Hepatocyte (in vitro differentiated cells): Measurements from ENCODE around the gene FHOD3. TPM values are rescaled to one million over a fixed set of nuclear protein-coding genes. Genes with fewer than 3 reads are reported as not detected.

ENCODE experiments used
- DNase-seq: peaks from one replicate; pipeline ENCODE4 v3.0.0-alpha.2; 2016; ENCODE audit warnings: low spot score
- H2AFZ ChIP-seq: fragments of 200-600 bp; sonication (generic); 2 replicates; pipeline ENCODE4 v1.6.0; 2016; ENCODE audit warnings: antibody characterized with exemption, mild to moderate bottlenecking
- H3K27ac ChIP-seq: fragments of 200-600 bp; sonication (generic); 2 replicates; pipeline ENCODE4 v1.5.1; 2016; ENCODE audit warnings: mild to moderate bottlenecking
- H3K27me3 ChIP-seq: fragments of 200-600 bp; sonication (generic); 2 replicates; pipeline ENCODE4 v1.6.1; 2016
- H3K36me3 ChIP-seq: fragments of 200-600 bp; sonication (generic); replicated peaks from 2 replicates; pipeline ENCODE4 v1.5.1; 2016; ENCODE audit warnings: low read depth; ENCODE audit not compliant: insufficient read depth
- H3K4me1 ChIP-seq: fragments of 200-600 bp; sonication (generic); 2 replicates; pipeline ENCODE4 v1.5.1; 2016; ENCODE audit warnings: mild to moderate bottlenecking, moderate library complexity; ENCODE audit not compliant: insufficient read depth
- H3K4me2 ChIP-seq: fragments of 200-600 bp; sonication (generic); 2 replicates; pipeline ENCODE4 v1.6.0; 2016
- H3K4me3 ChIP-seq: fragments of 200-600 bp; sonication (generic); 2 replicates; pipeline ENCODE4 v1.5.1; 2016; ENCODE audit warnings: mild to moderate bottlenecking
- H3K79me2 ChIP-seq: fragments of 200-600 bp; sonication (generic); 2 replicates; pipeline ENCODE4 v1.6.0; 2017; ENCODE audit warnings: mild to moderate bottlenecking
- H3K9me2 ChIP-seq: fragments of 200-600 bp; sonication (generic); replicated peaks from 2 replicates; pipeline ENCODE4 v1.6.0; 2017; ENCODE audit warnings: mild to moderate bottlenecking; ENCODE audit not compliant: insufficient read depth
- H3K9me3 ChIP-seq: fragments of 200-600 bp; sonication (generic); 2 replicates; pipeline ENCODE4 v1.5.1; 2016; ENCODE audit warnings: low read depth, mild to moderate bottlenecking
- H4K20me1 ChIP-seq: fragments of 200-600 bp; sonication (generic); 2 replicates; pipeline ENCODE4 v1.6.0; 2016; ENCODE audit warnings: mild to moderate bottlenecking; ENCODE audit not compliant: insufficient read depth, poor library complexity, severe bottlenecking
- CTCF ChIP-seq: fragments of 200-600 bp; sonication (generic); IDR thresholded peaks from 2 replicates; pipeline ENCODE4 v1.5.1; 2016; ENCODE audit warnings: antibody characterized with exemption, mild to moderate bottlenecking; ENCODE audit not compliant: poor library complexity
- EZH2 ChIP-seq: fragments of 200-600 bp; sonication (generic); IDR thresholded peaks from 2 replicates; pipeline ENCODE4 v1.6.1; 2016; ENCODE audit warnings: antibody characterized with exemption, mild to moderate bottlenecking, borderline replicate concordance
- EZH2phosphoT487 ChIP-seq: fragments of 200-600 bp; sonication (generic); IDR thresholded peaks from one replicate; pipeline ENCODE4 v1.6.1; 2018; ENCODE audit warnings: antibody characterized with exemption, mild to moderate bottlenecking, low read depth, moderate library complexity; ENCODE audit not compliant: unreplicated experiment, severe bottlenecking
- WGBS: methylation state at CpG from one replicate; pipeline ENCODE4 v1.1.6; 2016; ENCODE audit warnings: low lambda C conversion rate; ENCODE audit errors: missing lambda C conversion rate; 5-methylcytosine and 5-hydroxymethylcytosine counted together
- polyA plus RNA-seq: library from polyadenylated mRNA; unstranded; fragments of >200 nt; fragmentation: Nextera tagmentation; extraction: Ambion mirVana; gene quantifications from 2 replicates; pipeline ENCODE4 v1.2.1, GENCODE V29; 2016
- total RNA-seq: library from RNA; depleted of rRNA; stranded (reverse); fragments of >200 nt; gene quantifications from 2 replicates; pipeline ENCODE4 v1.2.3, GENCODE V29; 2014

The FHOD3 gene
- total and polyA plus RNA-seq, 2 experiments from 2014 or later: 1.7 to 2.7 TPM

GRCh38 chr18:36450264-36450663 is 152.8 kb downstream of the FHOD3 start:
- Histone ChIP-seq H2AFZ (no peak overlapping the region), H3K4me1 (no peaks in the 10 kb centered on the region), H3K4me3 (no peak overlapping the region), H3K9me2 (no peaks in the 10 kb centered on the region), H3K4me2 (no peak overlapping the region), H3K36me3 (no peaks in the 10 kb centered on the region), H3K9me3 (no peaks in the 10 kb centered on the region), H3K27ac (no peak overlapping the region), H4K20me1 (no peaks in the 10 kb centered on the region), H3K79me2 (no peaks in the 10 kb centered on the region), H3K27me3 (no peaks in the 10 kb centered on the region)
- TF ChIP-seq EZH2: no peak
- no peak for TF ChIP-seq CTCF
- TF ChIP-seq EZH2phosphoT487: no peak
- no peak for DNase-seq
- WGBS: 86% methylated on average over 6 of the region's 6 CpGs

GRCh38 chr18:36451454-36452251 is 154.1 kb downstream of the FHOD3 start:
- no peak overlapping the region for H3K4me3 ChIP-seq
- WGBS: 81% methylated on average over 15 of the region's 15 CpGs
- H3K27me3 ChIP-seq: no peaks in the 10 kb centered on the region
- H3K4me2 ChIP-seq: no peak overlapping the region
- TF ChIP-seq CTCF (no peak), EZH2 (no peak), EZH2phosphoT487 (no peak)
- no peaks in the 10 kb centered on the region for H3K9me3 ChIP-seq
- no peak for DNase-seq
- no peaks in the 10 kb centered on the region for H3K4me1 ChIP-seq
- no peak overlapping the region for H3K27ac ChIP-seq
- H4K20me1 ChIP-seq: no peaks in the 10 kb centered on the region
- no peaks in the 10 kb centered on the region for H3K79me2 ChIP-seq
- H3K9me2 ChIP-seq: no peaks in the 10 kb centered on the region
- no peak overlapping the region for H2AFZ ChIP-seq
- no peaks in the 10 kb centered on the region for H3K36me3 ChIP-seq

- Histone ChIP-seq H3K27ac (no peak overlapping the region), H2AFZ (no peak overlapping the region), H3K27me3 (no peaks in the 10 kb centered on the region), H3K4me3 (no peak overlapping the region), H3K4me1 (no peaks in the 10 kb centered on the region), H3K4me2 (no peak overlapping the region), H3K9me3 (no peaks in the 10 kb centered on the region), H3K9me2 (no peaks in the 10 kb centered on the region), H4K20me1 (no peaks in the 10 kb centered on the region), H3K36me3 (no peaks in the 10 kb centered on the region), H3K79me2 (no peaks in the 10 kb centered on the region)
- TF ChIP-seq CTCF (no peak), EZH2phosphoT487 (no peak), EZH2 (no peak)
- no peak for DNase-seq
- WGBS: 97% methylated on average over 2 of the region's 2 CpGs
Observed at GRCh38 chr18:36454245-36454644, 156.7 kb downstream of the FHOD3 start.
